ENCODE results near the gene RFX1. TPM values are rescaled to one million over a fixed set of nuclear protein-coding genes. Genes with fewer than 3 reads are reported as not detected.

Gene RFX1
- total and polyA plus RNA-seq, 8 donors, result 5.5 to 55.6 (median 7.6) TPM

DNA sequence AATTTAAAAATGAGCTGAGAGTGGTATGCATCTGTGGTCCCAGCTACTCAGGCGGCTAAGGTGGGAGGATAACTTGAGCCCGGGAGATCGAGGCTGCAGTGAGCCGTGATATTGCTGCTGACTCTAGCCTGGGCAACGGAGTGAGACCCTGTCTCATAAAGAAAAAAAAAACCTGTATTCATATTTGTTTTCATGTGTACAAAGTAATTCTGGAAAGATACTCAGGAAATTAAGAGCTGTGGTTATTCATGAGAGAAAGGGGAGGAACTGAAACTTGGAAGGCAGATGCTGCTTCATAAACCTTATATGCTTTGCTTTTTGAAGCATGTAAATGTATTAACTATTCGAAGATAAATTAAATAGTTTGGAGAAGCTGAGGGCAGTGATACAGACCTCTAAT is 13.0 kb upstream of the RFX1 start:
- Histone ChIP-seq H3K4me3 (no peak overlapping the region), H3K27me3 (no peaks in the 10 kb centered on the region), H3K9me3 (no peaks in the 10 kb centered on the region), H3K36me3 (no peaks in the 10 kb centered on the region), H3K27ac (no peak overlapping the region), H3K4me1 (peaks cover 0 to 12% (median 0%) of the 10 kb centered on the region in 3 donors)
- peak in 1 of 6 donors; percentile 4 for DNase-seq
- TF ChIP-seq CTCF (IDR thresholded peaks at IDR 0.05), result no peak
- ATAC-seq, result no peak
- no peak for FAIRE-seq
- intact Hi-C loops (cut with DNase I), result no loop called here
- WGBS, 2 donors, result 66 to 85% methylated on average over 6 of the region's 6 CpGs

DNA sequence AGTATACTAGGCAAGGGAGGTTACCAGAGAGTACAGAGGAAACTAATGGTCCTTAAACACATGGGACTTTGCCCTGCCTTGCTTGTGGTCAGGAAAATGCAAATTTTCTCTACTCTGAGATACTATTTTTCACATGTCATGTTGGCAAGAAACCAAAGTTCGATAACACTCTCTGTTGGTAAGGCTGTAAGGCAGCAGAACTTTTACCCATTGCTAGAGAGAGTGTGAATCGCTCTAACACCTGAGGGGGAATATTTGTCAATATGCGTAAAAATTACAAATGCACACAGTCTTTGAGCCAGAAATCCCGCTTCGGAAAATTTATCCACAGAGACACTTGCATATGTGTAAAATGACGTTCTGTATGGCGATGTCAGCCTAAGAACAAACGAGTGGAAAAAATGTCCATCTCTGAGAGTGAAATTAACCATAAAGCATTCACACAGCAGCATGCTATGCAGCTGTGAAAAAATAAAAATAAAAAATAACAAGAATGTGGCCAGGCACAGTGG is 9.5 kb upstream of the RFX1 start:
- no peak overlapping the region for H3K27ac ChIP-seq

GRCh38 chr19:14012378-14012915 is 6.3 kb upstream of the RFX1 start:
- Histone ChIP-seq H3K36me3 (no peaks in the 10 kb centered on the region), H3K4me1 (peaks cover 0 to 7% (median 0%) of the 10 kb centered on the region in 3 donors), H3K4me3 (no peak overlapping the region), H3K27ac (no peak overlapping the region), H3K27me3 (no peaks in the 10 kb centered on the region), H3K9me3 (no peaks in the 10 kb centered on the region)
- TF ChIP-seq CTCF (IDR thresholded peaks at IDR 0.05), result no peak
- DNase-seq, result no peak
- ATAC-seq, result no peak
- WGBS, 2 donors, result 87 to 95% methylated on average over 2 of the region's 2 CpGs
- intact Hi-C loops (cut with DNase I), result no loop called here
- no peak for FAIRE-seq

More for the DNA sequence above, 9.5 kb upstream of the RFX1 start:
- no peak for DNase-seq
- TF ChIP-seq CTCF (IDR thresholded peaks at IDR 0.05), result no peak
- Histone ChIP-seq H3K9me3 (no peaks in the 10 kb centered on the region), H3K4me3 (no peak overlapping the region), H3K4me1 (peaks cover 0 to 7% (median 0%) of the 10 kb centered on the region in 3 donors), H3K36me3 (no peaks in the 10 kb centered on the region), H3K27me3 (no peaks in the 10 kb centered on the region)
- WGBS, 2 donors, result 16 to 27% methylated on average over 8 of the region's 8 CpGs
- ATAC-seq, result peak; percentile 77 to 88 (median 81)
- intact Hi-C loops (cut with DNase I), result no loop called here
- FAIRE-seq, result no peak

DNA sequence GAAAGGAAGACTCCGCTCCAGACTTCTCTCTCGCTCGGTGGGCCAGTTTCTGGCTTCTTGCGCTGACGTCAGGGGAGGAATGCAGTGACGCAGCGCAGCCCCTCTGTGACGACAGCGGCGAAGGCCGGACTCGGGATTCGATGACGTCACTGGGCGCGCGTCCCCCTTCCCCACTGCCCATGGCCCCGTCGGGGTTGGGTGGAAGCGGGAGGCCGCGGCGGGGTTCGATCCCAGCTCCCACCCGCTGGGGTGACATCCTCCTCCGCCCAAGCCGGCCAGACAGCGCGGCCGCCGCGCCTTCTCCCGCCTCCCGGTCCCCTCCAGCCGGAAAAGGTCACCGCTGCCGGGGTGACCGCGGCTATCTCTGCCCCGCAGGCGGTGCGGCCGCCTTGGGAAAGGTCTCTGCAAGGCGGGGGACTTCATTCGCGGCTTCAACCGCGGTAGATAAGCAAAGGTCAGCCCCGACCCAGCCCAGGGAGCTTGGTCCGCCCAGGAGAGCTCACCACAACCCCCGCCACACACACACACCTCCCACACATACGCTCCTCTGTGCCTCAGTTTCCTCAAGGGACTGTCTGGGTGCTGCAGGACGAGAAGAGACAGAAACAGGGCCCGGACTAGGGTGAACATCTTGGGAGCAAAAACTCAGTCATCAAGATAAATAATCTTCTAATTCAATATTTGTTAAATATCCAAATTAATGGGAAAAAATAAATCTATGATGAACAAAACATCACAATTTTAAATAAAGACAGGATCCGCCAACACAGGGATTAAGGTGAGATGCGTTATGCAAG is 844 bp upstream of the RFX1 start:
- Histone ChIP-seq H3K4me3 (peak overlapping the region; percentile 44 to 76 (median 69)), H3K27me3 (no peaks in the 10 kb centered on the region), H3K9me3 (no peaks in the 10 kb centered on the region), H3K27ac (peak overlapping the region; percentile 98 to 100 (median 99)), H3K4me1 (peaks cover 0 to 27% (median 25%) of the 10 kb centered on the region in 3 donors), H3K36me3 (no peaks in the 10 kb centered on the region)
- TF ChIP-seq CTCF (IDR thresholded peaks at IDR 0.05), result no peak
- no peak for FAIRE-seq
- DNase-seq, result peak in 4 of 6 donors; percentile 87 to 94 (median 92)
- ATAC-seq, result peak; percentile 38 to 56 (median 47)
- WGBS, 2 donors, result 3 to 5% methylated on average over 45 to 56 of the region's 56 CpGs
- intact Hi-C loops (cut with DNase I), result no loop called here
